HG03064 (cell line): Measurements from ENCODE around the gene RAB29.
"Not testable (repeated sequence)": the region's sequence is repeated elsewhere in the genome, so short reads cannot be mapped to it uniquely, and the experiment has no call there.

Experiments
- ATAC-seq: cut with Tn5 transposase; IDR thresholded peaks from one replicate; pipeline ENCODE4 v1.9.1; 2021; ENCODE audit warnings: low read depth; ENCODE audit not compliant: unreplicated experiment

Gene RAB29, protein sequence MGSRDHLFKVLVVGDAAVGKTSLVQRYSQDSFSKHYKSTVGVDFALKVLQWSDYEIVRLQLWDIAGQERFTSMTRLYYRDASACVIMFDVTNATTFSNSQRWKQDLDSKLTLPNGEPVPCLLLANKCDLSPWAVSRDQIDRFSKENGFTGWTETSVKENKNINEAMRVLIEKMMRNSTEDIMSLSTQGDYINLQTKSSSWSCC

GRCh38 chr1:205775015-205775716 lies at the start of gene RAB29:
Gene RAB29, minus strand, starts transcription at chr1:205775482. Its CDS starts 526 bp downstream, at chr1:205774956.
- ATAC-seq: peak; percentile 67

GRCh38 chr1:205824180-205824579 lies 48.9 kb upstream of the RAB29 start:
- ATAC-seq: no peak

GRCh38 chr1:205823260-205823659 lies 48.0 kb upstream of the RAB29 start:
- ATAC-seq: not testable (repeated sequence)

DNA sequence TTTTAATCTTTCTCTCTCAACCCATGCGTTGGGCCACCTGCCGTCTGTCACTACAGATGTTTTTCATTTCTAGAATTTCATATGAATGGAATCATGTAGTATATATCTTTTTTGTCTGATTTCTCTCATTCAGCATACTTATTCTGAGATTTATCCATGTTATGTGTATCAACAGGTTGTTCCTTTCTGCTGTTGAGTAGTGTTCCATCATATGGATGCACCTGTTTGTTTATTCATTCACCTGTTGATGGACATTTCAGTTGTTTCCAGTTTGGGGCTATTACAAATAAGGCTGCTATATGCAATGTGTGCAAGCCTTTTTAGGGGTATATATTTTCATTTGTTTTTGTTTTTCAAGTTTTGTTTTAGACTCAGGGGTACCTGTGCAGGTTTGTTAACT lies 47.1 kb upstream of the RAB29 start:
- no peak for ATAC-seq

DNA sequence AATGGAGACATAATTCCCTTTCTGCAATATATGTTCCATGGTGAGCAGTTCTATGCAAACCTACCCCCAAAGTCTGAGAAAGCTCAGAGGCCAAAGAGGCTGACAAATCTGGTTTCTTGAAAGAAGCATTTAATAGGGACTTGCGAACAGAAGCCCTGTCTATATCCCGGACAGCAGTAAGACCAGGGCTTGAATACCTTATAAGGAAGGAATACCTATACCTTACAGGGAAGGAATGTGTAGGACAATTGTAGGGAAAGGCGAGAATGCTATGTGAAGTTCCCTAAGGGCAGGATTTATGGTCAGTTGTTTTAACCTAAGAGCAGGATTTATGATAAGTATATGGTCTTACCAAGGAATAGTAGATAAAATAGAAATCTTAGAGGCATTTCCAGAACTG lies 42.7 kb upstream of the RAB29 start:
- ATAC-seq: no peak

- no peak for ATAC-seq
Observed at GRCh38 chr1:205817364-205817763, 42.1 kb upstream of the RAB29 start.

GRCh38 chr1:205813755-205814058 lies 38.4 kb upstream of the RAB29 start:
- ATAC-seq: no peak

- peak; percentile 84 for ATAC-seq
Observed at GRCh38 chr1:205812878-205813754, 37.8 kb upstream of the RAB29 start, which contains the start of gene SLC41A1. Gene SLC41A1, minus strand, starts transcription at chr1:205813198. Its CDS starts 2,757 bp downstream, at chr1:205810441.

- no peak for ATAC-seq
Observed at GRCh38 chr1:205812271-205812877, 37.1 kb upstream of the RAB29 start.

- no peak for ATAC-seq
Observed at GRCh38 chr1:205811660-205812059, 36.4 kb upstream of the RAB29 start.

- ATAC-seq: no peak
Observed at GRCh38 chr1:205810448-205811157, 35.3 kb upstream of the RAB29 start.

DNA sequence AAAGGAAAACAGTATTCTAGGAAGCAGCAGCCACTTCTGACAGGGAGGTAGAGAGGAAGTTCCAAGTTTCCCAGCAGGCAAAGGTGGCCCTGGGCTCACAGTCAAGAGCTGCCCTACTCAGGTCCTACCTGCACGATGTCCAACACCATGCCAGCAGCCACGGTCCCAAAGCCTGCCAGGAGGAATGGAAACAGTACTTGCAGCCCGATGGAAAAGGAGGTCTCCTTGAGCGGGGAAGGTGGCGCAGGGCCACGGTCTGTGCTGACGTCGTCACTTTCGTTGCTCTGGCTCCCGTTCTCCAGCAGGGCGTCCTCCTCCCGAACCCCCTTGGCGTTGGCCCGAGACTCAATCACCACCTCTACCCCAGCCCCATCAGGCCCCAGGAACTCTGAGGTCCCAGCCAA lies 34.7 kb upstream of the RAB29 start:
- no peak for ATAC-seq

- ATAC-seq: no peak
Observed at GRCh38 chr1:205809469-205809868, 34.2 kb upstream of the RAB29 start.

DNA sequence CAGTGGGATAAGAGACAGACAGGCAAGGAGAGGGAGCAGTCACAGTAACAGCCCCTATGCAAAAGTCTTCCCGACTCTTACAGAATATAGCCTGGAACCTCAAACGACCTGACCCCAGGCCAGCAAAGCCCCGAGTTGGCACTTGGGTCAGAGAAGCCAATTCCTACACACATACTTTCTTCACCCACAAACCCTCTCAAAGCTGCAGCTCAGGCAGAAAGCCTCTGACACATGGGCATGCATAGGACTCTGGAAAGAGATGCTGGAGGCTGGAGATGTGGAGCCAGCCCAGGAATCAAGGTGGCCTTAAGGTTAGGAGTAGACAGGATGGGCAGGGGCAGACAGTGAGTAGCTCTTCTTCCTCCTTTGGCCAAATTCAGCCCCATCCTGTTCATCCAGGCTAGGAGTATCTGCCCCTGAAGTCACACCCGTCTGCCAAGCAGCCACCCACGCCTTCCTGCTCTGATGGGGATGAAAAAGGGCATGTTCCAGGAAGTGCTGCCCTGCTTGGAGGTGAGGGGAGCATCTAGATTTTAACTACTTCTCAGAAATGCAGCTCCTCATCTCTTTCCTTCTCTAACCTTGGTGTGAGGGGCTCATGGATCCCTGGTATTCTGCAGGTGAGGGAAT lies 29.9 kb upstream of the RAB29 start:
- ATAC-seq: no peak

DNA sequence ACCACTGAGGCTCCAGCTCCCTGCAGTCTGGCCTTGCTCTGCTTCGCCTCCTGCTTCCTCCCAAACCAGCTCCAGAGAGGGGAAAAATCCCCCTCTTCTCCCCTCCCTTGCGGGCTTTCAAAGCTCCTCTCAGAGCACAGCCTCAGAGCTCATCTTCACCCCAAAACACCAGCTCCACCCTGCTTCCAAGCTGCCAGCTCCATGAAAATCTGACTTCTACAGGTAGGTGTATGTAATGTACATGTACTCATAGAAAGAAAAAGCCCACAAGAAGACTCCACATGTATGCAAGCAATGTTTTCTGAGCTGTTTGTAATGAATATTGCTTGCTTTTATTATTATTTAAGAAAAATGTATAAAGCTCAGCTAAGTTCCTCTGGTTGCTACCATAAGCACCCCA lies 29.3 kb upstream of the RAB29 start:
- no peak for ATAC-seq

DNA sequence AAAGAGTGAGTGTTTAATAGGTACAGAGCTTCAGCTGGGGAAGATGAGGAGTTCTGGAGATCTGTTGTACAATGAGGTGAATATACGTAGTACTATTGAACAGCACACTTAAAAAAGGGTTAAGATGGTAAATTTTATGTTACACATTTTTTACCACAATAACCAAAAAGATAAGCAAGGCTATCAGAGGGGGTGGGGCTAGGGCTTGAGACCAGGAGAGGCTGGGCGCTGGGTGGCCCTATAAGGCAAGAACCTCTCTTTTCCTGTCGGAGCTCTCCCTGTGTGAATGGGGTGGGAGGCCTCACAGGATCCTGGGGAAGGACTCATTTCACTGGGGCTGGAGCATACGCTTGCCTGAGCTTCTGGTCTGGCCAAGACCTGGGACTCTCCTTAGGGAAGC lies 28.7 kb upstream of the RAB29 start:
- no peak for ATAC-seq

DNA sequence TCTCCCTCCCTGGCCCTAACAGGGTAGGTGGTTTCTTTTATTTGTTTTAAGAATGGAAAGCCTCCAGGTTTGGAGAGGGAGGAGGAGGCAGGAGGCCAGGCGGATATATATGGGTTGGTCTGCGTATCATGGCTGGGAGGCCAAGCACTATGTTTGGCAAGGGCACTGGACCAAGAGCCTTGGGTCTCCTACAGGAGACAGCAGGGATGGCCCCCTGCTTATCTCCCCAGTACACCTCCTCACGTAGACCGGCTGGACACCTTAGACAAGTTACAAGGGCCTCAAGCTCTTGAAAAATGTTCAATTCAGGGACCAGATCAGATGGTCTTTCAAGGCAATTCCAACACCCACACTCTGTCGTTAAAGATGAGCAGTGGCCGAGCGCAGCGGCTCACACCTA lies 26.8 kb upstream of the RAB29 start:
- ATAC-seq: no peak

DNA sequence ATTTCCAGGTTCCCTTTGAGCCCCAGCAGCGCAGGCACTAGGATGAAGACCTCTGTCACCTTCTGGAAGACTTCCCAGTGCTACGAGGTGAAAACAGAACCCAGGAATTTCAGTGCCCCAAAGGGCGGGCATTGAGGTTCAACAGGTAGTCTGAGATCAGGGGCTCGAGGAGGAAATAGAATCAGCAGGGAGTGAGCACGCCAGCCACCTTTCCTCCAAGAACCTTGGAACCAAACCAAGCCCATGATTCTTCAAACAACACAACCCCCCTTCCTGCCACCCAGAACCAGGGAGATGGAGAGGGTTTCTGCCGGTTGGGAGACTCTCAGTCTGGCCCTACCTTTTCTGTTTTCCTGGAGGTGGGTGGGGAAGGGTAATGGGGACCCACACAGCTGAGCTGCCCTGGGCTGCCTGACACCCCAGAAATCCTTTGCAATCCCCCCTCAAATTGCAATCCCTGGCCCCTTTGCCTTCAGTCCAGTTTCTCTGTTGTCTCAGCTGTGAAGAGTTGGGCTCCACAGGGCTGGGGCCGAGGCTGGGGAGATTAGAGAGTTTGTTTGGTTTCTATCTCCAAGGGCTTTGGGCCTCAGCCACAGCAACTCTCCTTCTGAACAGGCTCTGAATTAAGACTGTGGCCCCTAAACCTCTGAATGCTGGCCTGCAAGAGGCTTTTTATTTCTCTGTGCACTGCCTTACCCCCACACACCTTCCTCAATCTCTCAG lies 25.9 kb upstream of the RAB29 start:
- no peak for ATAC-seq

GRCh38 chr1:205800427-205800826 lies 25.1 kb upstream of the RAB29 start:
- ATAC-seq: no peak
